Ramos (cell line): ENCODE data around the gene RHBG.

ENCODE experiments used
- in situ Hi-C: fragments of 300-500 bp; cut with MboI; formaldehyde crosslinking; loops from one replicate; pipeline ENCODE4 v1.14.3; 2022; ENCODE audit warnings: low sequenced_read_pairs; ENCODE audit not compliant: unreplicated experiment

Gene RHBG

DNA sequence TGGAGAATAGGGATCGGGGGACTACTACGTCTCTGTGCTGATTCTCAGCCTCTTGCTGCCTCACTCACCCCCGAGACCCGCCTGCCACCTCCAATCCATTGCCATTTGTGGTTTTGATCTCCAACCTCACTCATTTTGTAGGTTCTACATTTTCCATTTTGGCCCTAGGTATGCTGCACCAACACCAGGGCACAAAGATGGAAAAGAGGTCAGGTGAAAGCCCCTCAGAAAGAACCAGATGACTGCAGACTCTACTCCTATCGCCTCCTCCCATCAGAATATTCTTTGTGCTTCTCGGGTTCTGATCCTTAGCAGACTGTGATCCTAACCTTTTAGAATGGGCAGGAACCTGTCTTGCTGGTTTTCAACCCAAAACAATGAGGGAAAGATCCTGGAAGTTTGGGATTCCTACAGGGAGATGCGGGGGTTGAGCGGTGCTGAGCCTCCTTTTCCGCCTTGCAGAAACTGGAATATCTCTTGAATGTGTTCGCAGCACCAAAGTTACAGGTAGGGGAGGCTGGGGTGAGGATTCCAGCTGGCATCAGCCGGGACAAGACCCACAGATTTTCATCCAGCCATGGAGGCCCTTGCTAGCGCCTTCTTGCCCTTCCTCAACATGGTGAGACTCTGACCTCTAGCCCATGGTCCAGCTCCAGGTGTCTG lies 53.1 kb downstream of the RHBG start:
- in situ Hi-C loops = no loop called here

DNA sequence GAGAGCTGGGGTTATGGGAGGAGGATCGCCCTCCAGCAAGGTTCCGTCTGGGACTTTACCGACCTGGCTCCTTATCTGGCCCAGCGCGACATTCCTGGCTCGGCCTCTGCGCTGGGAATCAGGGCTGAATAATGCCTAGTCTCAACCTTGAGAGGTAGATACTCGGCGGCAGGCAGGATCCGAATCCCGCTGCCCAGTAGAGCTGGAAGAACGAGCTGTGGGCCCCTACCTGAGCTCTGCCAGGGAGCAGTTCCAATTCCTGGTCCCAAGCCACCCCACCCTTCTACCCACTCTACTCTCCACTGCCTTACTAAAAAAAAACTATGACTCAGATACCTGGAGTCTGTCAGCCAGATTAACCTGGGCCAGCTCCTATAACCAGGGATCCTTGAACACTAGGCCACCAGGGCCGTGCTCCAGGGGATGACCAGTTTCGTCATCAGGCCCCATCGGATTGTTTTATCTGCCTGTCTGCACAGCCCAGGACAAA lies 53.6 kb downstream of the RHBG start:
- in situ Hi-C loops = no loop called here

DNA sequence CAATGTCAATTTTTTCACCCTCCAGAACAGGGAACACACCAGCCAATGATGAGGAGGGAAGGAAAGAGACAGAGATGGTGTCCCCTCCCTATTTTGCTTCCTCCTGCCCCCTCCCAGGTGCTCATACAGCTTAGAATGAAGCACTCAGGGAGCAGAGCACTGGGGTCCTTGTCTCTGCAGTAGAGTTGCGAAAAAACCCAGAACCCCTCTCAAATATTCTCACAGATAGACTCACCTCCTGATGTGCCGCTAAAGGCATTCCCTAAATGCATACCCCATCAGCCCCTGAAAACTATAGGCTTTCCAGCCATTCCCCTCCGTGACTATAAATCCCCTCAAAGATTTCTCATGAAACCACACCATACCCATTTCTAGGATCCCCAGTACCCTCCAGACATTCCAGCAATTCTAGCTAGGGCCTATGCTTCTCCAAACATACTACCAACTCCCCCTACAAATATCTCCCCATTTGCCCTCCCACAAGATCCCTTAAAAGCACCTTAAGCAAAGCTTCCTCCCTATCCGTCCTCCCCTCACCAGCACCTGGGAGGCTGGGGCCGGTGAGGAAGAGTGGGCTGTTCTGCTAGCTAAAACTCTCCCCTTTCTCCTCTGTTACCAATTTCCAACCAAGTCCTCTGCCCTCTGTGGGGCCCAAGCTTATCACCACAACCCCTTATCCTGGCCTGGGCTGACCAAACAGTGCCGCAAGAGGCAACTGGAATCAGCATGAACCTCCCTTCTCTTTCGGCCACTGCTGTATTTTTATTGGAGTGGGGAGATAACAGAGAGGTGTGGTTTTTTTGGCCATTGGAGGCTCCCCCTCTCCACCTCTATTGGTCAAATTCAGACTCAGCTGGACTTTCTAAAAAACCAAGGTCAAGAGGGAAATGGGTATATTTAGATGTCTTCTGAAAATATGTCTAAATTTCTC lies 54.7 kb downstream of the RHBG start:
- in situ Hi-C loops = no loop called here

DNA sequence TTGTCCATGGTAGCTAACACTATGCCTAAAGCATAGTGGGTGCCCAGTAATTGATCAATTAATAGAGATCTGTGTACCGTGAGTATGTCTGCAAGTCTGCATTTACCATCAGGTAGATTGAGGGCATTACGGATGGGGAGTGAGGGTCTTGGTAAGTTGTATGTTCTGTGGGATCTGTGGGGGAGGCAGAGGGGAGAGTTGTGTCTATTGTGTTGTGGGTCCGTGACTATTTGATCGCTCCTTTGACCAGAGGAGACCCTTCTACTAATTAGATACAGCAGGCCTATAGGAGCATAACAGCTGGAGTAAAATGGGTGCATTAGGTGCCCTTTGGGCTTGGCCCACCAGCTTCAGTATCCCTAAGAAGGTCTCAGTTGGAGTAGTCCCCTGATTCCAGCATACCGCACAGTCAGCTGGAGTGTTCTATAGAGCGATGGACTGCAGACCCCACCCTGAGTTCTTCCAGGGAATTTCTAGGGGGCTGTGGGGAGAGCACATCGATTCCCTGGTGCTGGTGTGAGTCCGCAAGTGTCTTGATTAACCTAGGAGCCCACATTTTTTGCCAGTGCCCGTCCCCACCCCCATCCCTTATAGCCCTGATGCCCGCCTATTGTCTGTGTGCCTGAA lies 55.9 kb downstream of the RHBG start:
- in situ Hi-C loops = no loop called here

DNA sequence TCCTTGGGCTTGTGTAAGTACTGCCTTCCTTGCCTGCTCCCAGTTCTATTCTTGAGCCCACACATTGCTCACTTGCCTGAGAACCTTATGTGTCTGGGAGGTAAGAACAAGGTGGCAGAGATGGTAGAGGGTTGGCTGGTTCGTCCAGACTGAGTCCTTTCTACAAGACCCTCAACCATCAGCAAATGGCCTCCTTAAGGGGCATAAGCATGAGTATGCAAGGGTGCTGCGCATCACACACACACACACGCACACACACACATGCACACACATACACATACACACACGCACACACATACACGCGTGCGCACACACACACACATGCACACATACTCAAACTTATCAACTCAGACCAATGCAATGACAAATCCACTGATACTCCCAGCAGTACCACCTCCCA lies 56.9 kb downstream of the RHBG start:
- in situ Hi-C loops = no loop called here

DNA sequence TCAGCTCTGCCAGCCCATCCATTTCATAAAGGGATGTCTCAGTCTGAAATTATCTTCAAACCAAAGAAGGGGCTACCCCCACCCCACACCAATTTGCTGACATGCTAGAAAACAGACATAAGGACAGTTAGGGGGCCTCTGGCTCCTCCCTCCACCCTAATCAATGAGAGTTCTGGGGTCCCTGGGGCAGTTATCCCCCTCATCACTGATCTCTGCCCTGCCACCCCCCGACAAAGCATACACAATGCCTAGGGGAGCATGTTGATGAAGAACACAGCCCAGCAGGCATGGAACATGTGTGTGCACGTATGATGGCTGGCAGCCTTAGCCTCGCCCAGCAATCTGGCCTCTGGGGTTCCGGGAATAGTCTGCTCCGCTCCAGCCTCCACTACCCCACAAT lies 58.9 kb downstream of the RHBG start:
- in situ Hi-C loops = no loop called here

DNA sequence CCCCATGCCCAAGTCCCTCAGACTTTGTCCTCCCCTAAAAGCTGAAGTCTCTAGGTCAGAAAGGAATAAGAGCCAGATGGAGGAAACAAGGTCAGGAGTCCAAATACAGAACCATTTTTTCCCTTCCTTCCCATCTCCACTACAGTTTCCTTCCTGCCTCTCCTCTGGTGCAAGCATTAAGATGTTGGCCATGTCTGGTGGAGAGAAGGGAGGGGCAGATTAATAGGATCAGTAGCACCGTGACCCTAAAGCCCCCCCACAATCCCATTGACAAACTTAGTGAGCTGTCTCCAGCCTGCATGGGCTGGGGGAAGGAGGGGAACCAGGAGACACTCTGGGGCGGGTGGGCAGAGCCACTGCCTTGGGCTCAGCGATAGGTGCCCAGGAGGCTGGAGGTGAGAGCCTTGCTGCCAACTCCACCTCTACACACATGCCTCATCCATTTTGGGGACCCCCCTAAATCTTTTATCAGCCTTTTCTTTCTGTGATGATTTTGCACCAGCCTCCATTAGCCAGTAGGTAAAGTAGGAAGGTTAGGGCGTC lies 59.8 kb downstream of the RHBG start:
- in situ Hi-C loops = no loop called here

DNA sequence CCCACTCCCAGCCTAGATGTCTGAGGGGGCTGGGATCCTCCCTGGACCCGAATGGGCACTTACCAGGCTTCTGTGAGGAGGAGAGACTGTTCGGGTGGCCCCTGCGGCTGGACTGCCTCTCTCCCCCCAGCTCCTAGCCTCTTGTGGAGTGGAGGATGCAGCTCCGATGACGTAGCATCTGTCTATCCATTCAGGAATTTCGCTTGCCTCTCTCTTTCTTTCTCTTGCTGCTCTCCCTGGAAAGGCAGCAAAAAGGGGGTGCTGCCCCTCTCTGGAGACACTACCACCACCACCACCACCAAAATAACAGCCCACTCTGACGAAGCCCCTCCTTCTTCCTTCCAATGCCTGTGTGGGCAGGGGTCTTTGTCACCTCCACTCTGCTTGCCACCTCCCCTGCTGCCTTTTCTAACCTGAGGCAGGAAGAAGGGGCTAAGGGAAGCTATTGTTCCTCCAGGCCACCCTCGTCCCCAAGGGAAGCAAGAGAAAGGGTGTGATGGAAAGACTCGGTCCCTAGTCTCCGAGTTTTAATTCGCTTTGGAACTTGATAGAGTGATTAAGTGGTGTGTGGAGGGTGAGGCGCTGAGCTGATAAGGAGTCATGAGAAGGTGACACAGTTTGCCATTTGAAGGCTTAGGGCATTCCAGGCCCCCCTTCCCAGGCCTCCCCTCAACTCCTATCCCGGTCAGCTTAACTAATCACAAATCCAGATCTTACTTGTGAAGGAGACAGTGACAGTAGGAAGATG lies 60.5 kb downstream of the RHBG start:
- in situ Hi-C loops = no loop called here

DNA sequence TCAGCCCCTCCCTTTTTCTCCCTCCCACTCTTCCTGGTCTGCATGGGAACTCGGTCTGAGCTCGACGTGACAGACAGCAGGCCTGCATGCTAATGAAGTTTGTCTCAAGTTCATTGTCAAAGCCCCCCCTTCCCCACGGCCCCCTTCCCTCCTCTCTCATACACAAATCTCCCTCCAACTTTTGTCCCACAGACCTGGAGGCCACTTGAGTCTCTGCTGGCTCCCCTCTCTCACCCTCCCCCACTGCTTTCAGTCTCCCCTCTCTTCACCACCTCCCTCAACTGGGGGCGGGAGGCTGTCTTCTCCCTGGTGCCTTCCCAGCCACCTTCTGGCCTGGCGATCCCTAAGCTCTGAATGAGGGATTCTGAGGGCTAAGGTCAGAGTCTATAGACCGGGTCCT lies 61.3 kb downstream of the RHBG start:
- in situ Hi-C loops = no loop called here

DNA sequence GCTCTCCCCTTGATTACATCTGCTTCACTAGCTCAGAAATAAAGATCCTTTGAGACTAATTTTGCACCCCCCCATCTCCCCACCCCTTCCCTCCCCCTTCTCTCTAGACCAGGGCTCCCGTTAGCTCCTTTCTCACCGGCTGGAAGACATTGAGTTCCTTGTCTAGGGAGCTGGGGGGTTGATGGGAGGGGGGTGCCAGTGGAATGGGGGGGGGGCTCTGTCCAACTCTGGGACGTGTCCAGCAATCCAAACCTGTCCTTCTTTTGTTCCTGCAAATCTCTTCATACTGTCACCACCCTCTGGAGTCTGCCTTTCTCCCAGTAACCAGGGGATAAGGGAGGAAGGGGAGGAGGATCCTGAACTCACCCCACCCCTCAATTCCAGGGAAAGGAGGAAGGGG lies 61.9 kb downstream of the RHBG start:
- in situ Hi-C loops = no loop called here

DNA sequence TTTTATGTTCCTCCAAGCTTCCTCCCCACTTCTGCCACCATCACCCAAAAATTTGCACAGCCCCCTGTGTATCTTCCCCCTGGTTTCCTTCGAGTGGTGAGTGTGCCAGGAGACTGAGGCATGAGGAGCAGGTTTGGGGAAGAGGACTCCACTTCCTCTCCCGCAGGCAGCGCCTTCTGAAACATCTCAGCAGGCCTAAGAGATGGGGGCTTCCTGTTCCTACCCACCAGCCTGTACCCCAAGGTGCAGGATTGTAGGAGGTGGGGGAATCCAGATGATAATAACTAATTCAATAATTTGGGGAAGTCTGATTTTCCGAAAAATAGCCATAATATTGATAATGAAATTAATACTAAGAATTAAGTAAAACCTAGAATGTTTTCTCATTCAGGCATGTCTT lies 62.4 kb downstream of the RHBG start:
- in situ Hi-C loops = no loop called here

DNA sequence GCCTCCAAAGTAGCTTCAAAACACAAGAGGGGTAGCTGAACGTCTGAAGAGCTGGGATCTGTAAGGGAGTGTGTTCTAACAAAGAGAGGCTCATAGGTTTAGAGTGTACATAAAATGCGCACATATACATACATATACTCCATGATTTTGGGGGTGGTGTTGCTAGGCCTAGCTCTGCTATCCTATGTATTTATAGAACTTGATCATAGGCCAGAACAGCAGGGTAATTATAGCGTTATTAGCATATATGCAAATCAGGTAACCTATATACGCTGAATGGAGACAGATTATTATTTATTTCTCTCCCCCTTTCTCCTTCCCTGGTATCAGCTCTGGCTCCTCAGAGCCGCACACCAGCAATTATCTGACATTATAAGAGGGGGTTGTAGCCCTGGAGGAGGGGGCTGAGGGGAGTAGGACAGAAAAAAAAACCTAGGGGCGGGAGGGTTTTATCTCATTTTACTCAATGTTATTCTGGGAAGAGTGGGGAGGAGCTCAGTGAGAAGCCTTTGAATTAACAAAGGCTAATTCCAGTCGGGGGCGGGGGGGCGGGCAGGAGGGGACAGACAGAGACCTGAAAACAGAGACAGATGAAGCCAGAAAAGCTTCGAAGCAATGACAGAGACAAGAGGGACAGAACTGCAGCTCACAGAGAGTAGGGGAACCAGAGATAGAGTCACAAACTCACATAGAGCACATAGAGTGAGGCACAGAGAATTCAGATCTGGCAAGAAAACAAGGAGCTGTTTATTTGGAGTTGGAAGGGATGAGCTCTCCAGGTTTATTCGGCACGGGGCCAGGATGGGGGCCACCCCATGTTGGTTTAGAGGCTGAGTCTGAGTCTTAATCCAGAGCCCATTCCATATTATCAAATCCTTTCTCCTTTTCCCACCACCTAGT lies 63.0 kb downstream of the RHBG start:
- in situ Hi-C loops = no loop called here

DNA sequence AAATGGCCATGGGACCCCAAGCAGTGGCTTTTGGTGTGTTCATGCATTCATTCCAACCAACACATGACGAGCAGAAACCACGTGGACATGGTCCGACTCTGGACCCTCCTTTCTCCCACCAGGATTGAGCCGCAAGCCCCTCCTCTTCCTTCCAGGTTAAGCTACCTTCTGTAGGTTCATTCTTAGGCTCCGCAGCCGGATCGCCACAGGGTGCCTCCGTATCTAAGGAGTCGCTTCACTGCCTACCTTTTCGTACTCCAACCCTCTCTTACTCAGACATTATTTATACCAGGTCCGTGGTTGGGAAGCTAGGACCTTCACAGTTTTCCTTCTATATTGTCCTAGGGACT lies 63.6 kb downstream of the RHBG start:
- in situ Hi-C loops = no loop called here

DNA sequence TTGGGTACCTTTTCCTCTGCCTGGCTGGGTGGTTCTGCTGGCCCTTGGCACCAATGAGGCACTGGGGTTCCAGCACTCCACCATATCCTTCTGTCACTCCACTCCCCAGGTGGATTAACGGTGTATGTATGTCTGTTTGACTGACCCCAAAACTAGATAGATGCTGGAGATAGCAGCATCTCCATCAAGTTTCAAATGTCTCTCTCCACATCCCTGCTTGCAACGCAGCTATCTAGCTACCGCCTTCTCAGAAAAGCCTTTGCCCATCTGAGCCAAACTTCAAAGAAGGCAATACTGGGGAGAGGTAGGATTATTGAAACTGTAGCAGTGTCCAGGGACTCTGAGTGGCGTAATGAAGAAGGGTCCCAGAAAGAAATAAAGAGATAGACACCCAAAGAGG lies 64.0 kb downstream of the RHBG start:
- in situ Hi-C loops = no loop called here

DNA sequence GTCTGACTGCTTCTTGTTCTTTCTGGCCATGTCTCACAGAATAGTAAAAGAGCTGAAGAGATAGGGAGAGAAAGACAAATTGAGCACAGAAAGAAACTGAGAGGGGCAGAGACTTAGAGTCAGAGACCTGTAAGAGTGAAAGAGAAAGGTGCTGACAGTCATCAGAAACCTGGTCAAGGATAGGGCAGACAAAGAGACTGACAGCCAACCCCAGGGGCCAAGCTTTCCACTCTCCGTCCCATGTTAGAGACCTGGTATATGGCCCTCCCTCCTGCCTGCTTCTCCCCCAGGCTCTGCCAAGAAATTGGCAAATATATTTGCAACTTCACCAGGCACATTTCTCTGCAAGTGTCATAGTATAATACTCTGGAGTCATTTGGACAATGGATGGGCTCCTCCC lies 64.6 kb downstream of the RHBG start:
- in situ Hi-C loops = no loop called here
